Measurements from ENCODE around the gene FBXO40. TPM values are rescaled to one million over a fixed set of nuclear protein-coding genes. Genes with fewer than 3 reads are reported as not detected.

The FBXO40 gene
- total RNA-seq, 1 donor from 2014 or later: not detected

DNA sequence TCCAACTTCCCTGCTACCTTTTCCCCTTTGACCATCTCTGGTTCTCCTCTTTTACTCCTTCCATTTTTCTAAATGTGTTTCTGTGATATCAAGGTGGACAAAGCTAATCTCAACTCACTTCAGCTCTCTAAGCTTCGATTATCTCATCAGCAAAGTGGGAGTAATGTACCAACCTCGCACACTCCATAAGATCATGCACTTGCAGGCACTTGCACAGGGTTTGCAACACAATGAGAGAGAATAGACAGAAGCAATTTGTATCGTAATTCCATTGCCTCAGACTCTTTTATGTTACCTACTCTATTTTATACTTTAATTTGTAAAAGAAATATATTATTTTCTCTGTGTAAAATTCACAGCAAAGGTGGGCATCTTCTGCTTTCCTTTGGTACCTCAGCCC, 40.4 kb upstream of the FBXO40 start:
- no peaks in the 10 kb centered on the region for H3K36me3 Mint-ChIP-seq (ENCODE audit: low read depth, unreplicated experiment)
- H3K9me3 Mint-ChIP-seq (ENCODE audit: unreplicated experiment): no peaks in the 10 kb centered on the region
- H3K4me3 Mint-ChIP-seq (ENCODE audit: unreplicated experiment): no peak overlapping the region
- H3K4me1 Mint-ChIP-seq (ENCODE audit: unreplicated experiment): no peaks in the 10 kb centered on the region
- H3K27me3 Mint-ChIP-seq (ENCODE audit: unreplicated experiment): peaks cover 3% of the 10 kb centered on the region
- no peak for DNase-seq (ENCODE audit: low spot score)
- H3K27ac Mint-ChIP-seq (ENCODE audit: unreplicated experiment): no peak overlapping the region
- TF ChIP-seq, protein P1, sequence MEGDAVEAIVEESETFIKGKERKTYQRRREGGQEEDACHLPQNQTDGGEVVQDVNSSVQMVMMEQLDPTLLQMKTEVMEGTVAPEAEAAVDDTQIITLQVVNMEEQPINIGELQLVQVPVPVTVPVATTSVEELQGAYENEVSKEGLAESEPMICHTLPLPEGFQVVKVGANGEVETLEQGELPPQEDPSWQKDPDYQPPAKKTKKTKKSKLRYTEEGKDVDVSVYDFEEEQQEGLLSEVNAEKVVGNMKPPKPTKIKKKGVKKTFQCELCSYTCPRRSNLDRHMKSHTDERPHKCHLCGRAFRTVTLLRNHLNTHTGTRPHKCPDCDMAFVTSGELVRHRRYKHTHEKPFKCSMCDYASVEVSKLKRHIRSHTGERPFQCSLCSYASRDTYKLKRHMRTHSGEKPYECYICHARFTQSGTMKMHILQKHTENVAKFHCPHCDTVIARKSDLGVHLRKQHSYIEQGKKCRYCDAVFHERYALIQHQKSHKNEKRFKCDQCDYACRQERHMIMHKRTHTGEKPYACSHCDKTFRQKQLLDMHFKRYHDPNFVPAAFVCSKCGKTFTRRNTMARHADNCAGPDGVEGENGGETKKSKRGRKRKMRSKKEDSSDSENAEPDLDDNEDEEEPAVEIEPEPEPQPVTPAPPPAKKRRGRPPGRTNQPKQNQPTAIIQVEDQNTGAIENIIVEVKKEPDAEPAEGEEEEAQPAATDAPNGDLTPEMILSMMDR (IDR thresholded peaks at IDR 0.05; ENCODE audit: unreplicated experiment): no peak

DNA sequence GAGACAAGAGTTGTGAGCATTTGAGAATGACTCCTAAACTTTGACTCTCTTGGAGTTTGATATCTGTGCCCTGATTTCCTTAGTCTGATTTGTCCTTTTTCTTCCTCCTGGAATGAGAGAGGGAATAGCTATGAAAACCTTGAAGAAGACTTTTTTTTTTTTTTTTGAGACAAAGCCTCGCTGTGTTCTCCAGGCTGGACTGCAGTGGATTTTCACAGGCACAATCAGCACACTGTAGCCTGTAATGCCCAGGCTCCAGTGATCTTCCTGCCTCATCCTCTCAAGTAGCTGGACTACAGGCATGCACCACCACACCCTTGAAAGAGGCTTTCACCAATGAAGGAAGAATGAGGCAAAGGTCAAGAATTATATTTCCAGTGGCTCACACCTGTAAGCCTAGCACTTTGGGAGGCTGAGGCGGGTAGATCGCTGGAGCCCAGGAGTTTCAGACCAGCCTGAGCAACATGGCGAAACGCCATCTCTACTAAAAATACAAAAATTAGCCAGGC, 35.7 kb upstream of the FBXO40 start:
- H3K36me3 Mint-ChIP-seq (ENCODE audit: low read depth, unreplicated experiment): no peaks in the 10 kb centered on the region
- peak overlapping the region; percentile 30 for H3K27ac Mint-ChIP-seq (ENCODE audit: unreplicated experiment)
- TF ChIP-seq, protein P1 (IDR thresholded peaks at IDR 0.05; ENCODE audit: unreplicated experiment): no peak
- H3K9me3 Mint-ChIP-seq (ENCODE audit: unreplicated experiment): no peaks in the 10 kb centered on the region
- no peak overlapping the region for H3K4me3 Mint-ChIP-seq (ENCODE audit: unreplicated experiment)
- H3K27me3 Mint-ChIP-seq (ENCODE audit: unreplicated experiment): peaks cover 2% of the 10 kb centered on the region
- H3K4me1 Mint-ChIP-seq (ENCODE audit: unreplicated experiment): peaks cover 2% of the 10 kb centered on the region
- DNase-seq (ENCODE audit: low spot score): no peak

DNA sequence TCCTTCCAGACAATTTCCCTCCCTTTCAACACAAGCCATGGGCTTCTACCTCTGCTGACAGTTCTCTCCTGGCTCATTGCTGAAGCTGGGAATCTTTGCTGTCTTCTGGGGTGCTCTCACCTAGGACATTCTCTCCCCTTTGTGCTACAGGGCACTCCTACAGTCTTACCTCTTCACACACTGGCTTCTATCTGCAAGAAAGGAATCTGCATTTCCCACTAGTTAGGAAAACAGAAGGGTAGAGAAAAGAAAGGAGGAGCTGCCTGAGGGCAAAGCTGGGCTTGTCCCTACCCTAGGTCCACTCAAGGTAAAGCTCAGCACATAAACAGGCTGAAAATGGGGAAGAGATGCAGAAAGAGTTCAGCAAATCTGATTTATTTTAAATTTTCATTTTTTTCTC, 31.0 kb upstream of the FBXO40 start:
- Mint-ChIP-seq H3K4me1 (ENCODE audit: unreplicated experiment) (peaks cover 2% of the 10 kb centered on the region), H3K9me3 (ENCODE audit: unreplicated experiment) (no peaks in the 10 kb centered on the region), H3K36me3 (ENCODE audit: low read depth, unreplicated experiment) (no peaks in the 10 kb centered on the region), H3K27ac (ENCODE audit: unreplicated experiment) (no peak overlapping the region), H3K27me3 (ENCODE audit: unreplicated experiment) (peaks cover 6% of the 10 kb centered on the region), H3K4me3 (ENCODE audit: unreplicated experiment) (no peak overlapping the region)
- TF ChIP-seq, protein P1 (IDR thresholded peaks at IDR 0.05; ENCODE audit: unreplicated experiment): no peak
- no peak for DNase-seq (ENCODE audit: low spot score)

DNA sequence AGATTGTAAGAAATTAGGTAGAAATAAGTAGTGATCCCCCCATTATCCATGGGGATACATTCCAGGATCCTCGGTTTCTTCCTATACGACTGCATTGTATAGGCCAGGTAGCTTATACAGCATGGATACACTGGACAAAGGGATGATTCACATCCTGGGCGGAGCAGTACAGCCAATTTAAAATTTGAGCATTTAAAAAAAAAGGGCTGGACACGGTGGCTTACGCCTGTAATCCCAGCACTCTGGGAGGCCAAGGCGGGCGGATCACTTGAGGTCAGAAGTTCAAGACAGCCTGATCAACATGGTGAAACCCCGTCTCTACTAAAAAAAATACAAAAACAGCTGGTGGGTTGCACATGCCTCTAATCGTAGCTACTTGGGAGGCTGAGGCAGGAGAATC, 26.4 kb upstream of the FBXO40 start:
- H3K36me3 Mint-ChIP-seq (ENCODE audit: low read depth, unreplicated experiment): no peaks in the 10 kb centered on the region
- no peak overlapping the region for H3K27ac Mint-ChIP-seq (ENCODE audit: unreplicated experiment)
- no peak overlapping the region for H3K4me3 Mint-ChIP-seq (ENCODE audit: unreplicated experiment)
- TF ChIP-seq, protein P1 (IDR thresholded peaks at IDR 0.05; ENCODE audit: unreplicated experiment): no peak
- H3K27me3 Mint-ChIP-seq (ENCODE audit: unreplicated experiment): peaks cover 6% of the 10 kb centered on the region
- H3K4me1 Mint-ChIP-seq (ENCODE audit: unreplicated experiment): peaks cover under 1% of the 10 kb centered on the region
- DNase-seq (ENCODE audit: low spot score): no peak
- H3K9me3 Mint-ChIP-seq (ENCODE audit: unreplicated experiment): no peaks in the 10 kb centered on the region

DNA sequence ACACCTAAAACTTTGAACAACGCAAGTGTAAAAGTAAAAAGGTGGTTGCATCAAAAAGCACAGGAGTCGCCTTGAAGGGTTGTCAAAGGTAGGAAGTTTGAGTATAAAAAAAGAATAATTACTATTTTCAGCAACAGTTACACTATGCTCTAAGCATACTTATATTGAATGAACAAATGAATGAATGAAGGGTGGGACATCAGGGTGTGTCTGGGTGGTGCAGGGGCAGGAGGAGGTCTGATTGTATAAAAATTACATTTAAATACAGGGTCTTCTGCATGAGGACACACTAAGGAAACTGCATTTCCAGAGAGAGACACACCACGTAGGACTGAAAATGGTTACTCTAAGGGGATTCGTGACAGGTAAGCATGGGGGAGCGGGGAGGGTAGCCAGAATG, 25.5 kb upstream of the FBXO40 start, which contains the start of gene ARGFX:
Gene ARGFX, plus strand, starts transcription at position 301 of the 400 bp plus-strand sequence. CDS start 2,765 bp downstream, outside the sequence.
- no peaks in the 10 kb centered on the region for H3K36me3 Mint-ChIP-seq (ENCODE audit: low read depth, unreplicated experiment)
- TF ChIP-seq, protein P1 (IDR thresholded peaks at IDR 0.05; ENCODE audit: unreplicated experiment): no peak
- H3K9me3 Mint-ChIP-seq (ENCODE audit: unreplicated experiment): no peaks in the 10 kb centered on the region
- H3K27me3 Mint-ChIP-seq (ENCODE audit: unreplicated experiment): peaks cover 3% of the 10 kb centered on the region
- H3K4me1 Mint-ChIP-seq (ENCODE audit: unreplicated experiment): no peaks in the 10 kb centered on the region
- H3K27ac Mint-ChIP-seq (ENCODE audit: unreplicated experiment): no peak within 1 kb of the TSS
- no peak for DNase-seq (ENCODE audit: low spot score)
- H3K4me3 Mint-ChIP-seq (ENCODE audit: unreplicated experiment): no peak within 1 kb of the TSS

Measured in endothelial cell (in vitro differentiated cells).